Endodermal cell (in vitro differentiated cells): ENCODE results near the gene SEMA6D. TPM values are rescaled to one million over a fixed set of nuclear protein-coding genes. Genes with fewer than 3 reads are reported as not detected.
A peak's percentile ranks its signal among the peaks of the same experiment; 100 is the strongest.

Experiments
- DNase-seq: peaks from one replicate; pipeline ENCODE4 v3.0.0-alpha.2; 2017
- H3K27ac ChIP-seq: 2 replicates; pipeline ENCODE4 v1.5.1; 2013; ENCODE audit warnings: mild to moderate bottlenecking, low read depth, low read length, moderate library complexity
- H3K27me3 ChIP-seq: 2 replicates; pipeline ENCODE4 v1.6.1; 2013; ENCODE audit warnings: mild to moderate bottlenecking, low read length, moderate library complexity; ENCODE audit not compliant: insufficient read depth, control insufficient read depth, poor library complexity, severe bottlenecking
- H3K36me3 ChIP-seq: 2 replicates; pipeline ENCODE4 v1.7.0; 2013; ENCODE audit warnings: mild to moderate bottlenecking, low read length, moderate library complexity; ENCODE audit not compliant: control insufficient read depth, insufficient read depth
- H3K4me1 ChIP-seq: one replicate; pipeline ENCODE4 v1.7.0; 2013; ENCODE audit warnings: low read length; ENCODE audit not compliant: control insufficient read depth, insufficient read depth
- H3K4me3 ChIP-seq: 2 replicates; pipeline ENCODE4 v1.5.1; 2013; ENCODE audit warnings: mild to moderate bottlenecking, low read length, moderate library complexity
- H3K9ac ChIP-seq: 2 replicates; pipeline ENCODE4 v1.6.1; 2013; ENCODE audit warnings: mild to moderate bottlenecking, low read length, moderate library complexity; ENCODE audit not compliant: poor library complexity, severe bottlenecking; ENCODE audit errors: extremely low read depth
- H3K9me3 ChIP-seq: 2 replicates; pipeline ENCODE4 v1.6.1; 2013; ENCODE audit warnings: mild to moderate bottlenecking, low read length, moderate library complexity; ENCODE audit not compliant: control insufficient read depth
- H3K27ac Mint-ChIP-seq: 2 replicates; pipeline ENCODE4 v1.8.0; 2020; ENCODE audit warnings: mixed read lengths
- H3K27me3 Mint-ChIP-seq: 2 replicates; pipeline ENCODE4 v1.8.0; 2021; ENCODE audit warnings: mild to moderate bottlenecking, mixed read lengths; ENCODE audit not compliant: insufficient read depth
- H3K36me3 Mint-ChIP-seq: 2 replicates; pipeline ENCODE4 v1.8.0; 2020; ENCODE audit warnings: low read depth, mixed read lengths
- H3K4me1 Mint-ChIP-seq: 2 replicates; pipeline ENCODE4 v1.8.0; 2020; ENCODE audit warnings: mixed read lengths
- H3K4me3 Mint-ChIP-seq: 2 replicates; pipeline ENCODE4 v1.8.0; 2020; ENCODE audit warnings: mild to moderate bottlenecking, moderate library complexity, mixed read lengths
- H3K9me3 Mint-ChIP-seq: 2 replicates; pipeline ENCODE4 v1.8.0; 2020; ENCODE audit warnings: mild to moderate bottlenecking, mixed read lengths
- WGBS, 2 experiments: methylation state at CpG; one replicate each; pipeline versions ENCODE4 v1.1.5 to v1.1.7; 2013; ENCODE audit warnings: missing lambda C conversion rate in 2 of 2, mixed read lengths in 1 of 2; ENCODE audit not compliant: insufficient coverage in 1 of 2, insufficient read length in 1 of 2; 5-methylcytosine and 5-hydroxymethylcytosine counted together
- total RNA-seq, 2 donors: library from RNA; stranded (reverse); fragmentation: NEBNext Ultra II Directional in 1 of 2; extraction: Animal tissue kit (Norgen Biotek cat#: 25700) in 1 of 2; gene quantifications; 2 replicates in 1 of 2; 3 replicates in 1 of 2; pipeline ENCODE4 v1.2.1, GENCODE V29; 2021
- TF ChIP-seq, protein P1 (sequence below): fragments of 200-600 bp; sonication (generic); conservative IDR thresholded peaks from 2 replicates; pipeline ENCODE4 v1.5.0; 2021; ENCODE audit warnings: antibody characterized with exemption, mild to moderate bottlenecking

The SEMA6D gene
- total RNA-seq, 2 donors from 2014 or later, result 23.6 to 48.7 TPM

- peaks cover 26% of the 10 kb centered on the region for H3K36me3 ChIP-seq
- H3K36me3 Mint-ChIP-seq, result peaks cover 17% of the 10 kb centered on the region
- TF ChIP-seq, protein P1, sequence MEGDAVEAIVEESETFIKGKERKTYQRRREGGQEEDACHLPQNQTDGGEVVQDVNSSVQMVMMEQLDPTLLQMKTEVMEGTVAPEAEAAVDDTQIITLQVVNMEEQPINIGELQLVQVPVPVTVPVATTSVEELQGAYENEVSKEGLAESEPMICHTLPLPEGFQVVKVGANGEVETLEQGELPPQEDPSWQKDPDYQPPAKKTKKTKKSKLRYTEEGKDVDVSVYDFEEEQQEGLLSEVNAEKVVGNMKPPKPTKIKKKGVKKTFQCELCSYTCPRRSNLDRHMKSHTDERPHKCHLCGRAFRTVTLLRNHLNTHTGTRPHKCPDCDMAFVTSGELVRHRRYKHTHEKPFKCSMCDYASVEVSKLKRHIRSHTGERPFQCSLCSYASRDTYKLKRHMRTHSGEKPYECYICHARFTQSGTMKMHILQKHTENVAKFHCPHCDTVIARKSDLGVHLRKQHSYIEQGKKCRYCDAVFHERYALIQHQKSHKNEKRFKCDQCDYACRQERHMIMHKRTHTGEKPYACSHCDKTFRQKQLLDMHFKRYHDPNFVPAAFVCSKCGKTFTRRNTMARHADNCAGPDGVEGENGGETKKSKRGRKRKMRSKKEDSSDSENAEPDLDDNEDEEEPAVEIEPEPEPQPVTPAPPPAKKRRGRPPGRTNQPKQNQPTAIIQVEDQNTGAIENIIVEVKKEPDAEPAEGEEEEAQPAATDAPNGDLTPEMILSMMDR, result no peak
- no peaks in the 10 kb centered on the region for H3K9me3 ChIP-seq
- H3K27me3 ChIP-seq, result no peaks in the 10 kb centered on the region
- peak overlapping the region; percentile 90 for H3K4me3 Mint-ChIP-seq
- H3K9ac ChIP-seq, result peak overlapping the region; percentile 43
- peak overlapping the region; percentile 91 for H3K4me3 ChIP-seq
- peaks cover 2% of the 10 kb centered on the region for H3K9me3 Mint-ChIP-seq
- H3K27ac ChIP-seq, result no peak overlapping the region
- H3K27ac Mint-ChIP-seq, result no peak overlapping the region
- peaks cover 58% of the 10 kb centered on the region for H3K4me1 Mint-ChIP-seq
- peaks cover 6% of the 10 kb centered on the region for H3K4me1 ChIP-seq
- H3K27me3 Mint-ChIP-seq, result peaks cover 22% of the 10 kb centered on the region
- no peak for DNase-seq
Observed at GRCh38 chr15:47719730-47720129, 2.4 kb downstream of the SEMA6D start.

DNA sequence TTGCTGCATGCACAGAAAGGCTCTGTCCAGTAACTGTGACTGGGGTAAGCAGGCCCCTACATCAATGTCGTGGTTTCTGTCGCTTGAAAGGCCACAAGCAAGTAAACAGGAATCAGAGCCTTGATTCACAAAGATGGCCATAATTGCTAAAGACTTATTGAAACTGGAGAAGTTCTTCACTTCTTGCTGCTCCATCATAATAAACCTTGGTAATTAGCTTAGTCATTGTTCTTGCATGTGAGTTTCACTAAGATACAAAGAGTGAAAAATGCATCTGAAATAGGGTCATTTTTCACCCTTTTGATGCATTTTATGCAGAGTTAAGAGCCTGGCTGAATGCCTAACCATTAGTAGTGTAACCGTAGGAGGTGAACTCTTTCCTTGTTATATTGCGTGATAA, 3.2 kb downstream of the SEMA6D start:
- DNase-seq, result no peak
- peak overlapping the region; percentile 91 for H3K4me3 ChIP-seq

DNA sequence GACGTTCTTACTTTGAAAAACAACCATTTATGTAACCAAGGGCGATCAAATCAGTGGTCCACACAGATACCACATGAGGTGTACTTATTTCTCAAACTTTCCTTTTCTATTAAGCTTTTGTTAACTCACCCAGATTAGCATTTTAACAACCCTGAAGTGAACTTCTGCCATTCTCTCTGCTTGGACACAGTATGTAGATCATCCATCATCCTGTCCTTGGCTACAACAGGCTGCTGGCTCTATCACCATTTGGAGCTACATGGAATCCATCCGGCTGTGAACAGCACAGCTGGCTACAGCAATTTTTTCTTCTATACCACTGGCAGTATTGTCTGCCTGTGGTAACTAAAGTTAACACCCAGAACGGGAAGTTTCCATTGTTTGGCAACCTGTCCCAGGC, 4.4 kb downstream of the SEMA6D start:
- peak overlapping the region; percentile 91 for H3K4me3 ChIP-seq
- H3K36me3 ChIP-seq, result peaks cover 26% of the 10 kb centered on the region
- H3K27me3 Mint-ChIP-seq, result peaks cover 16% of the 10 kb centered on the region
- peaks cover 9% of the 10 kb centered on the region for H3K4me1 ChIP-seq
- no peak overlapping the region for H3K27ac Mint-ChIP-seq
- no peak for DNase-seq
- WGBS, 2 experiments, result 60 to 86% methylated on average over 4 of the region's 4 CpGs
- H3K4me1 Mint-ChIP-seq, result peaks cover 61% of the 10 kb centered on the region
- H3K27me3 ChIP-seq, result no peaks in the 10 kb centered on the region
- TF ChIP-seq, protein P1, result no peak
- no peak overlapping the region for H3K4me3 Mint-ChIP-seq
- no peaks in the 10 kb centered on the region for H3K9me3 Mint-ChIP-seq
- peak overlapping the region; percentile 90 for H3K27ac ChIP-seq
- H3K9me3 ChIP-seq, result no peaks in the 10 kb centered on the region
- no peak overlapping the region for H3K9ac ChIP-seq
- peaks cover 17% of the 10 kb centered on the region for H3K36me3 Mint-ChIP-seq

More for the DNA sequence above, 3.2 kb downstream of the SEMA6D start:
- H3K36me3 Mint-ChIP-seq, result peaks cover 17% of the 10 kb centered on the region
- Histone ChIP-seq H3K36me3 (peaks cover 26% of the 10 kb centered on the region), H3K27me3 (no peaks in the 10 kb centered on the region), H3K9me3 (no peaks in the 10 kb centered on the region), H3K27ac (no peak overlapping the region), H3K4me1 (peaks cover 6% of the 10 kb centered on the region), H3K9ac (no peak overlapping the region)
- TF ChIP-seq, protein P1, result no peak
- WGBS, 2 experiments, result 72 to 73% methylated on average over 3 to 4 of the region's 4 CpGs
- H3K4me3 Mint-ChIP-seq, result peak overlapping the region; percentile 90
- no peak overlapping the region for H3K27ac Mint-ChIP-seq
- H3K9me3 Mint-ChIP-seq, result peaks cover 2% of the 10 kb centered on the region
- peaks cover 19% of the 10 kb centered on the region for H3K27me3 Mint-ChIP-seq
- peaks cover 62% of the 10 kb centered on the region for H3K4me1 Mint-ChIP-seq
